Liver (tissue), 9 donors: ENCODE results near the gene NRG3. TPM values are rescaled to one million over a fixed set of nuclear protein-coding genes. Genes with fewer than 3 reads are reported as not detected.

ENCODE experiments used
- DNase-seq: peaks from one replicate; pipeline ENCODE4 v3.0.0-alpha.2; 2017; ENCODE audit warnings: low spot score
- H3K27ac ChIP-seq, 2 donors: one replicate each; pipeline ENCODE4 v1.7.0; 2013; ENCODE audit warnings: inconsistent platforms in 2 of 2, low read length in 2 of 2, control low read depth in 1 of 2, low read depth in 1 of 2, mild to moderate bottlenecking in 1 of 2
- H3K27me3 ChIP-seq, 4 donors: one replicate each; pipeline versions ENCODE4 v1.6.1 to v1.7.0; 2013; ENCODE audit warnings: low read length in 3 of 4, inconsistent platforms in 1 of 4, mild to moderate bottlenecking in 1 of 4, moderate library complexity in 1 of 4; ENCODE audit not compliant: control insufficient read depth in 4 of 4, insufficient read depth in 4 of 4
- H3K36me3 ChIP-seq, 4 donors: one replicate each; pipeline versions ENCODE4 v1.6.1 to v1.7.0; 2013; ENCODE audit warnings: low read length in 3 of 4, mild to moderate bottlenecking in 3 of 4, low read depth in 1 of 4, moderate library complexity in 1 of 4; ENCODE audit not compliant: control insufficient read depth in 4 of 4, insufficient read depth in 3 of 4
- H3K4me1 ChIP-seq, 4 donors: one replicate each; pipeline versions ENCODE4 v1.6.1 to v1.7.0; 2013; ENCODE audit warnings: low read length in 3 of 4, mild to moderate bottlenecking in 3 of 4, moderate library complexity in 1 of 4; ENCODE audit not compliant: control insufficient read depth in 4 of 4, insufficient read depth in 4 of 4
- H3K4me3 ChIP-seq, 3 donors: one replicate each; pipeline versions ENCODE4 v1.6.1 to v1.7.0; 2013; ENCODE audit warnings: low read length in 3 of 3, control low read depth in 1 of 3, low read depth in 1 of 3, mild to moderate bottlenecking in 1 of 3
- H3K9ac ChIP-seq, 2 donors: one replicate each; pipeline ENCODE4 v1.7.0; 2013; ENCODE audit warnings: low read length in 2 of 2, mild to moderate bottlenecking in 2 of 2, moderate library complexity in 2 of 2, control low read depth in 1 of 2, low read depth in 1 of 2
- H3K9me3 ChIP-seq, 4 donors: one replicate each; pipeline versions ENCODE4 v1.6.1 to v1.7.0; 2013; ENCODE audit warnings: low read length in 3 of 4; ENCODE audit not compliant: control insufficient read depth in 4 of 4
- ATF3 ChIP-seq: IDR thresholded peaks from 2 replicates; pipeline ENCODE4 v1.6.1; 2016; ENCODE audit warnings: antibody characterized with exemption
- CTCF ChIP-seq: fragments of 150-350 bp; IDR thresholded peaks from 2 replicates; pipeline ENCODE4 v1.5.1; 2017; ENCODE audit warnings: improper control_type of control experiment, low read depth, low read length; ENCODE audit not compliant: missing input control
- EGR1 ChIP-seq, 2 donors: IDR thresholded peaks; 2 replicates each; pipeline ENCODE4 v1.6.1; 2016 to 2018; ENCODE audit warnings: antibody characterized with exemption in 2 of 2, low read depth in 2 of 2
- FOXA2 ChIP-seq: IDR thresholded peaks from 2 replicates; pipeline ENCODE4 v1.6.1; 2016; ENCODE audit warnings: antibody characterized with exemption
- GABPA ChIP-seq, 2 donors: IDR thresholded peaks in 1 of 2; conservative IDR thresholded peaks in 1 of 2; 2 replicates each; pipeline ENCODE4 v1.6.1; 2016; ENCODE audit warnings: antibody characterized with exemption in 2 of 2, mild to moderate bottlenecking in 1 of 2, moderate library complexity in 1 of 2
- HNF4A ChIP-seq, 2 donors: conservative IDR thresholded peaks; 2 replicates each; pipeline ENCODE4 v1.6.1; 2016; ENCODE audit warnings: antibody characterized with exemption in 2 of 2, mild to moderate bottlenecking in 2 of 2
- HNF4G ChIP-seq: IDR thresholded peaks from 2 replicates; pipeline ENCODE4 v1.6.1; 2016; ENCODE audit warnings: antibody characterized with exemption
- JUND ChIP-seq, 2 donors: IDR thresholded peaks; 2 replicates each; pipeline ENCODE4 v1.6.1; 2016; ENCODE audit warnings: antibody characterized with exemption in 2 of 2
- MAX ChIP-seq: IDR thresholded peaks from 2 replicates; pipeline ENCODE4 v1.6.1; 2016; ENCODE audit warnings: antibody characterized with exemption
- NR2F2 ChIP-seq: IDR thresholded peaks from 2 replicates; pipeline ENCODE4 v1.6.1; 2016; ENCODE audit warnings: antibody characterized with exemption
- RAD21 ChIP-seq, 2 donors: IDR thresholded peaks; 2 replicates each; pipeline ENCODE4 v1.6.1; 2016; ENCODE audit warnings: antibody characterized with exemption in 2 of 2, mild to moderate bottlenecking in 2 of 2
- REST ChIP-seq: IDR thresholded peaks from 2 replicates; pipeline ENCODE4 v1.6.1; 2016; ENCODE audit warnings: antibody characterized with exemption, mild to moderate bottlenecking
- RXRA ChIP-seq, 2 donors: IDR thresholded peaks; 2 replicates each; pipeline ENCODE4 v1.6.1; 2017 to 2018; ENCODE audit warnings: antibody characterized with exemption in 2 of 2, mild to moderate bottlenecking in 1 of 2
- SP1 ChIP-seq: IDR thresholded peaks from 2 replicates; pipeline ENCODE4 v1.6.1; 2018; ENCODE audit warnings: antibody characterized with exemption, mild to moderate bottlenecking
- TAF1 ChIP-seq: conservative IDR thresholded peaks from 2 replicates; pipeline ENCODE4 v1.6.1; 2016; ENCODE audit warnings: antibody characterized with exemption, mild to moderate bottlenecking
- YY1 ChIP-seq: IDR thresholded peaks from 2 replicates; pipeline ENCODE4 v1.6.1; 2016; ENCODE audit warnings: antibody characterized with exemption, mild to moderate bottlenecking
- ZBTB33 ChIP-seq: IDR thresholded peaks from 2 replicates; pipeline ENCODE4 v1.6.1; 2016; ENCODE audit warnings: antibody characterized with exemption
- WGBS: extraction: QIAGEN DNeasy Blood & Tissue Kit; methylation state at CpG from one replicate; pipeline ENCODE4 v1.1.7; 2013; 5-methylcytosine and 5-hydroxymethylcytosine counted together
- polyA plus RNA-seq, 2 donors: library from polyadenylated mRNA; stranded (reverse) in 1 of 2; unstranded in 1 of 2; fragments of 200-250 nt in 1 of 2; fragments of >200 nt in 1 of 2; fragmentation: Nextera tagmentation in 1 of 2; extraction: Ambion mirVana in 1 of 2; gene quantifications; one replicate each; pipeline versions ENCODE4 v1.2.1 to v1.2.3, GENCODE V29; 2013 to 2015
- total RNA-seq, 2 donors: library from RNA; depleted of rRNA; stranded (reverse); fragments of >200 nt; gene quantifications; one replicate each; pipeline ENCODE4 v1.2.3, GENCODE V29; 2014
- donor health status: healthy.
- donor health status: healthy.
- donor health status: healthy.
- donor health status: healthy.
- donor health status: healthy.

Gene NRG3
- total and polyA plus RNA-seq, 4 donors = 0.24 to 3.7 (median 0.38) TPM

- TF ChIP-seq JUND (IDR thresholded peaks at IDR 0.05) = no peak
- TF ChIP-seq HNF4A (conservative IDR thresholded peaks at IDR 0.05) = no peak
- no peak for TF ChIP-seq FOXA2
Observed at GRCh38 chr10:82089327-82089726, 214.3 kb downstream of the NRG3 start (continued).

GRCh38 chr10:82091413-82091812 is 216.4 kb downstream of the NRG3 start:
- H3K27me3 ChIP-seq = peaks cover 0 to 2% (median 0%) of the 10 kb centered on the region in 4 donors
- H3K9me3 ChIP-seq = peaks cover 0 to 4% (median 0%) of the 10 kb centered on the region in 4 donors
- no peak overlapping the region for H3K9ac ChIP-seq
- TF ChIP-seq HNF4A (conservative IDR thresholded peaks at IDR 0.05) (no peak), EGR1 (IDR thresholded peaks at IDR 0.05; ENCODE audit: low read depth in 2 of 2) (no peak), YY1 (no peak), RAD21 (IDR thresholded peaks at IDR 0.05) (no peak), TAF1 (no peak), ZBTB33 (no peak), REST (no peak), ATF3 (no peak), SP1 (no peak), JUND (IDR thresholded peaks at IDR 0.05) (no peak), CTCF (no peak), HNF4G (no peak), MAX (no peak), NR2F2 (no peak), GABPA (IDR thresholded peaks at IDR 0.05 in 1 of 2, conservative IDR thresholded peaks at IDR 0.05 in 1 of 2) (no peak), FOXA2 (no peak), RXRA (IDR thresholded peaks at IDR 0.05) (no peak)
- H3K4me3 ChIP-seq = no peak overlapping the region
- H3K27ac ChIP-seq = no peak overlapping the region
- no peaks in the 10 kb centered on the region for H3K4me1 ChIP-seq
- H3K36me3 ChIP-seq = no peaks in the 10 kb centered on the region
- 89% methylated on average over 4 of the region's 4 CpGs for WGBS
- DNase-seq = no peak
